Activated CD8-positive, alpha-beta memory T cell treated with anti-CD3 and anti-CD28 coated beads, Interleukin-2, amount 10 ng/mL, durations not matched to agents 7 days and 5 days (primary cell): ENCODE measurements around the gene POU2F1. TPM values are rescaled to one million over a fixed set of nuclear protein-coding genes. Genes with fewer than 3 reads are reported as not detected.

Experiments used
- ATAC-seq: fragments of 150-1000 bp; cut with Tn5 transposase; one replicate; pipeline ENCODE4 v1.10.0; 2021; ENCODE audit warnings: moderate library complexity
- CTCF ChIA-PET: fragments of 350-600 bp; sonication (Branson Sonifier 250); formaldehyde crosslinking; loops from one replicate; lab custom pipeline; 2021; ENCODE audit warnings: antibody characterized with exemption; lab: Charles Lee
- DNase-seq: peaks from one replicate; pipeline ENCODE4 v3.0.0-alpha.2; 2020
- H3K27ac Mint-ChIP-seq: one replicate; pipeline ENCODE4 v1.8.0; 2021; ENCODE audit warnings: mild to moderate bottlenecking, mixed read lengths
- H3K27me3 Mint-ChIP-seq: one replicate; pipeline ENCODE4 v1.8.0; 2021; ENCODE audit warnings: mixed read lengths
- H3K36me3 Mint-ChIP-seq: one replicate; pipeline ENCODE4 v1.8.0; 2021; ENCODE audit warnings: mild to moderate bottlenecking, mixed read lengths
- H3K4me1 Mint-ChIP-seq: one replicate; pipeline ENCODE4 v1.8.0; 2021; ENCODE audit warnings: mixed read lengths
- H3K4me3 Mint-ChIP-seq: one replicate; pipeline ENCODE4 v1.8.0; 2021; ENCODE audit warnings: mild to moderate bottlenecking, moderate library complexity, mixed read lengths
- H3K9me3 Mint-ChIP-seq: one replicate; pipeline ENCODE4 v1.8.0; 2022; ENCODE audit warnings: low read depth, mixed read lengths
- total RNA-seq, 2 experiments: library from RNA; stranded (reverse); gene quantifications; one replicate each; pipeline ENCODE4 v1.2.3, GENCODE V29; 2021

POU2F1 gene
- total RNA-seq, 2 experiments from 2014 or later: 20.7 to 24.6 TPM

- Mint-ChIP-seq H3K36me3 (peaks cover 14% of the 10 kb centered on the region), H3K4me1 (peaks cover 7% of the 10 kb centered on the region), H3K27me3 (no peaks in the 10 kb centered on the region), H3K4me3 (no peak overlapping the region), H3K27ac (no peak overlapping the region), H3K9me3 (no peaks in the 10 kb centered on the region)
- ATAC-seq (no peak), DNase-seq (no peak)
- CTCF ChIA-PET: no interaction called here
These were observed 198.6 kb downstream of the POU2F1 start for GRCh38 chr1:167419245-167419644.

DNA sequence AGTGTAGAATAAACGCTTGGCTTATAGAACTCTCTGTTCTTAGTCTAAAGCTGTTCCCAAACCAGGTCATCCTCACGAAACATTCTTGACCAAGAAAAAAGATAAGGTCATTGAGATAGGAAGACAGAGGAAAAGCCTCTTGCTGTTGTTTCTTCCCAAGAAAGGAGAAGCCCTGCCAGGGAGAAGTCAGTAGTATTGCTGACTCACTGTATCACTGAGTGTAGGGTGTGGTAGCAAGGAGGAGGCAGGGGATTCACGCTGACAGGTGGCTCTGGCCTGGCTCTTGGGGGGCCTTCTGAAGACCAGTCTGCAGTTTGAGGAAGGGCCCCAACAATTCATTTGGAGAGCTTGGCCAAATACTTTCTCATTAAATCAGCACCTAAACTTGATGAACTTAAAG is 199.8 kb downstream of the POU2F1 start:
- CTCF ChIA-PET: interaction anchor here (0.7 to 1.8 kb wide), 3 partner anchors 19 to 531 kb away, joined by 3 to 8 read pairs (median 4); no protein-coding TSS in a partner anchor
- Mint-ChIP-seq H3K9me3 (no peaks in the 10 kb centered on the region), H3K27me3 (no peaks in the 10 kb centered on the region), H3K27ac (no peak overlapping the region), H3K36me3 (peaks cover 10% of the 10 kb centered on the region), H3K4me1 (peaks cover 7% of the 10 kb centered on the region), H3K4me3 (no peak overlapping the region)
- DNase-seq (no peak), ATAC-seq (no peak)

DNA sequence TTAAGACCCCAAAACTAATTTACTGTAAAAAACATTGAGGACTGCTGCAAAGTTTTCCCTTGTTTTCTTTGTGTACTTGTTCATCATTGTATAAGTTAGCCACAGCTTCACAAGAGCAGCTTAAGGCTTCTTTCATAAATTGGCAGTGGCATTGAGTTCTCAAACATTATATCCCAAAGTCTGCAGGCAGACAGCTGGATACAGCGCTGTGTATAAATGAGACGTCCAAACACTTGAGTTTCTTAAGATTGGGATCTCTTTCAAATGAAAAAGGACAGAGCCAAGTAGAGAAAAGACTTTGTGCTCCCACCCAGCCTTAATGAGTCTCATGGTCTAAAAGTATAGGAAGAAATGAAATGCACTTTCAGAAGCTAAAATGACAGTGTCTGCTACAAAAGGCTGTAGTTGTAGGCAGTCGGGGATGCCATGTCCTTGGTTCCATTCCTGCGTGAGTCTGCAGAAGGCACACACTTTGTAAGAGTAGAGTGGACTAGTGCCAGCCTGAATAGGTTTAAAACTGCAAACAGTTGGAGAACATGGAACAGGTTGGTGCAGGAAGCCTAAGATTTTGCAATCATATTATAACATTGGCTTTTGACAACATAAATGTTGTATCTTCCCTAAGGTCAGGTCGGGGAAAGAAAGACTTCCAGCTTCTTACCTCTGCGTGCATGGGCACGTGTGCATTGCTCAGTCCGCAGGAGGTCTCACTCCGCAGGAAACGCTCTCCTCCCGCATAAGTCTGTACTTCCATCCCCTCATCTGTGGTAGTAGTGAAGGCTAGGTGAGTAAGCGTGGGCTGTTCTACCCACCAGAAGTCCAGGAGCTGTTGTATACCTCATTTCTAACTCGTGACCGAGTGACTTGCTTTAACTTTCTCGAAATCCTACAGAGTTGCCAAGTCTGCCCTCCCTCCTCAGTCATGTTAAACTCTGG is 203.3 kb downstream of the POU2F1 start:
- DNase-seq: no peak
- H3K4me3 Mint-ChIP-seq: no peak overlapping the region
- no peak overlapping the region for H3K27ac Mint-ChIP-seq
- peaks cover 10% of the 10 kb centered on the region for H3K4me1 Mint-ChIP-seq
- CTCF ChIA-PET: interaction anchor here (0.7 to 1.4 kb wide), 4 partner anchors 23 to 156 kb away, joined by 3 read pairs; no protein-coding TSS in a partner anchor
- peaks cover 8% of the 10 kb centered on the region for H3K36me3 Mint-ChIP-seq
- H3K27me3 Mint-ChIP-seq: no peaks in the 10 kb centered on the region
- no peak for ATAC-seq
- H3K9me3 Mint-ChIP-seq: no peaks in the 10 kb centered on the region

- ATAC-seq (no peak), DNase-seq (no peak)
- CTCF ChIA-PET: interaction anchor here (1.1 to 1.6 kb wide), 5 partner anchors 16 to 157 kb away, joined by 3 to 5 read pairs (median 3); no protein-coding TSS in a partner anchor
- H3K4me1 Mint-ChIP-seq: peaks cover 22% of the 10 kb centered on the region
- no peaks in the 10 kb centered on the region for H3K27me3 Mint-ChIP-seq
- H3K36me3 Mint-ChIP-seq: peaks cover 10% of the 10 kb centered on the region
- H3K9me3 Mint-ChIP-seq: no peaks in the 10 kb centered on the region
- no peak overlapping the region for H3K27ac Mint-ChIP-seq
- no peak overlapping the region for H3K4me3 Mint-ChIP-seq
These were observed 204.8 kb downstream of the POU2F1 start for GRCh38 chr1:167425482-167425881.

- CTCF ChIA-PET: interaction anchor here (1.3 to 1.6 kb wide), 3 partner anchors 14 to 158 kb away, joined by 3 to 5 read pairs (median 3); no protein-coding TSS in a partner anchor
- Mint-ChIP-seq H3K9me3 (no peaks in the 10 kb centered on the region), H3K27me3 (no peaks in the 10 kb centered on the region), H3K27ac (no peak overlapping the region), H3K4me3 (no peak overlapping the region), H3K36me3 (peaks cover 16% of the 10 kb centered on the region), H3K4me1 (peaks cover 28% of the 10 kb centered on the region)
- DNase-seq (no peak), ATAC-seq (no peak)
These were observed 206.0 kb downstream of the POU2F1 start for GRCh38 chr1:167426716-167427115.

DNA sequence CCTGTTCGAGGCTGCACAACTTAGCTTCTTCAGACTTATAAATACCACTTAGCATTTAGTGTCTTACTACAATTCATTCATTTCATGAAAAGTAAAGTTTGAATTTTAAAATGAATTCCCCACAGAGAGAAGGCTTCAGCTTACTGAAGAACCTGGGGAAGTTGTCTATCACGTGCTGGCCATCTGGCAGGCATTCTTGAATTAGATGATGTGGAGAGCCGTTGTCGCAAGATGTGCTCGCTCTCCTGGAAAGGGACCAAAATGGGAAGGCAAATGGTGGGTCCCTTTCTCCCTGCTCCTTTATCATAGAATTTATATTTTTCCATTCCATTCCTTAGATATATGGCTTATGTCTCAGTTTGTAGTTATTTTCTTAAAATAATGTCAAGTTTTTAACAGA is 207.2 kb downstream of the POU2F1 start:
- ATAC-seq (no peak), DNase-seq (no peak)
- Mint-ChIP-seq H3K4me1 (peaks cover 28% of the 10 kb centered on the region), H3K9me3 (no peaks in the 10 kb centered on the region), H3K36me3 (peaks cover 20% of the 10 kb centered on the region), H3K27ac (peak overlapping the region; percentile 72), H3K4me3 (no peak overlapping the region), H3K27me3 (no peaks in the 10 kb centered on the region)
- CTCF ChIA-PET: interaction anchor here (0.8 to 2.5 kb wide), 7 partner anchors 10 to 160 kb away, joined by 3 to 13 read pairs (median 3); partner anchors contain the start of gene CD247

DNA sequence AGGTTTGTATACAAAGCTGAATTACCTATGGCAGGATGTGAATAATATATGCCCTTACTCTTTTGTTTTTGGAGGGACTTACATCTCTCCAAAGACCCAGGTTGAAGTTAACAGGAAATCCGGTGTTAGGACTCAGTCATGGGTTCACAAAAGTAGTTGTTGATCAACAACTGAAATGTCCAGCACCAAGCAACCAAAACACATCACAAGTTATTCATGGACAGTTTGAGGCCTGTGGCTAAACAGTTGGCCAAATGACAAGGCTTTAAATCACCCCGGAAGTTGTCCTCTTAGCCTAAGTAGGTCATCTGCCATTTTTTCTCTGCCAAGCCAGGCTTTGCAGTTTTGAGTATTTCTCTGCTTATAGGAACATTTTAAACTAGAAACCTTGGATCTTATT is 207.7 kb downstream of the POU2F1 start:
- no peak overlapping the region for H3K4me3 Mint-ChIP-seq
- H3K27ac Mint-ChIP-seq: peak overlapping the region; percentile 72
- no peaks in the 10 kb centered on the region for H3K9me3 Mint-ChIP-seq
- H3K4me1 Mint-ChIP-seq: peaks cover 28% of the 10 kb centered on the region
- no peak for ATAC-seq
- no peaks in the 10 kb centered on the region for H3K27me3 Mint-ChIP-seq
- DNase-seq: no peak
- CTCF ChIA-PET: interaction anchor here (1.1 to 2.5 kb wide), 6 partner anchors 12 to 105 kb away, joined by 3 to 13 read pairs (median 3); partner anchors contain the start of gene CD247
- H3K36me3 Mint-ChIP-seq: peaks cover 24% of the 10 kb centered on the region

DNA sequence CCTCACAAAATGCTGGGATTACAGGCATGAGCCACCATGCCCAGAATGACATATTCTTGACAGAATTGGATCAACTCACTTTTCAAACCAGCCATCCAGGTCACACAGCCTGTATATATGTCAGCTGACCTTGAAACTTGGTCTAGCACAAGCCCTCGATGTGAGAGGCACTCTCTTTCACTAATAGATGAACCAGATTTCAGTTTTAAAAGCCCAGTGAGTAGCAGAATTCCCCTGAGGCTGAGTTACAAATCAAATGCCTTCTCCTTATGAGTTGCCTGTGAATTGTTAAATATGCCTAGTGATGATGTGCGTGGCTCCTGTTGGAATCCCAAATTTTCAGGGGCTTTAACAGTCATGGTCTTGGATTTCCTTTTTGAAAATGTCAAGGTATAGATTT is 208.9 kb downstream of the POU2F1 start:
- CTCF ChIA-PET: interaction anchor here (1.1 to 2.5 kb wide), 3 partner anchors 10 to 104 kb away, joined by 3 to 13 read pairs (median 3); no protein-coding TSS in a partner anchor
- Mint-ChIP-seq H3K4me1 (peaks cover 31% of the 10 kb centered on the region), H3K9me3 (no peaks in the 10 kb centered on the region), H3K4me3 (no peak overlapping the region), H3K36me3 (peaks cover 30% of the 10 kb centered on the region), H3K27ac (peak overlapping the region; percentile 28), H3K27me3 (no peaks in the 10 kb centered on the region)
- ATAC-seq: no peak
- DNase-seq: no peak

GRCh38 chr1:167430134-167430848 is 209.6 kb downstream of the POU2F1 start:
- Mint-ChIP-seq H3K9me3 (no peaks in the 10 kb centered on the region), H3K27me3 (no peaks in the 10 kb centered on the region), H3K36me3 (peaks cover 30% of the 10 kb centered on the region), H3K4me3 (no peak overlapping the region), H3K27ac (peak overlapping the region; percentile 28), H3K4me1 (peaks cover 31% of the 10 kb centered on the region)
- ATAC-seq (no peak), DNase-seq (no peak)
- CTCF ChIA-PET: no interaction called here

GRCh38 chr1:167430849-167431242 is 210.2 kb downstream of the POU2F1 start:
- H3K4me3 Mint-ChIP-seq: no peak overlapping the region
- H3K4me1 Mint-ChIP-seq: peaks cover 33% of the 10 kb centered on the region
- H3K27me3 Mint-ChIP-seq: no peaks in the 10 kb centered on the region
- DNase-seq: no peak
- H3K27ac Mint-ChIP-seq: peak overlapping the region; percentile 74
- CTCF ChIA-PET: interaction anchor here (0.8 kb wide), 1 partner anchor 13 kb away, joined by 4 read pairs; no protein-coding TSS in a partner anchor
- no peak for ATAC-seq
- H3K36me3 Mint-ChIP-seq: peaks cover 31% of the 10 kb centered on the region
- no peaks in the 10 kb centered on the region for H3K9me3 Mint-ChIP-seq

GRCh38 chr1:167431261-167431908 is 210.7 kb downstream of the POU2F1 start:
- CTCF ChIA-PET: interaction anchor here (0.8 to 1.4 kb wide), 3 partner anchors 13 to 103 kb away, joined by 3 to 4 read pairs (median 3); no protein-coding TSS in a partner anchor
- H3K4me1 Mint-ChIP-seq: peaks cover 38% of the 10 kb centered on the region
- DNase-seq (no peak), ATAC-seq (no peak)
- H3K4me3 Mint-ChIP-seq: no peak overlapping the region
- H3K9me3 Mint-ChIP-seq: no peaks in the 10 kb centered on the region
- H3K27ac Mint-ChIP-seq: peak overlapping the region; percentile 74
- peaks cover 36% of the 10 kb centered on the region for H3K36me3 Mint-ChIP-seq
- H3K27me3 Mint-ChIP-seq: no peaks in the 10 kb centered on the region

DNA sequence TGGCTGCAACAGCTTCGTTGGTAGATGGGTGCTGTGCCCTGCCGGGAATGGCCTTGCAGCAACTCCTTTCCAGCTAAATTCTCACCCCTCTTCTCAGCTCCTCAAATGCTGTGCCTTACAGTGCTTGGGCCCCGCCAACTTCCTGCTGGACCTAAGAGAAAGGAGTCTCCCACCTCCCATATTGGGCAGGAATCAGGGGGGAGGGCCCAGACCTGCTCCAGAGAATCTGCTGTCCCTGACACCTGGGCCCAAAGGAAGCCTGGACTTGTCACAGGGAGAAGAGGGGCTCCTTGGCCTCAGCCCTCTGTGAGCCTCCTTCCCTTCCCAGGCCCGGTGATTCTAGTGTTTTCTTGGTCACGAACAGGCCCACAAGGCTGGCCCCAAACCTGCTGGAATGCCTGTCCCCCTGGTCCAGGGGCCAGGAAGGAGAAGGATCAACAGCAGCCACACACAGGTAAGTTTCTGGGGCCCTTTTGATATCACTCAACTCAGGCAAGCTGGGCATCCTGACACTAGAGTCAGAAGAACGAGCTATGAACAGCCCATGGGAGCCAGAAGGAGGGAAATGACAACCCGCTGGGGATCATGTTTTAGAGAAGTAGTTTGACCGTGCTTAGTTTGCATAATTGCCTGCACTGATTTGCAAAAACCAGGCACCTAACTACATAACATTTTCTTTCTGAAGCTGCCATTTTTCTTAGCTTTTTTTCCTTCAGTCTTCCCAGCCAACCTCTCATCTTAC is 211.4 kb downstream of the POU2F1 start:
- Mint-ChIP-seq H3K4me1 (peaks cover 45% of the 10 kb centered on the region), H3K36me3 (peaks cover 43% of the 10 kb centered on the region), H3K27ac (no peak overlapping the region), H3K4me3 (no peak overlapping the region), H3K9me3 (no peaks in the 10 kb centered on the region), H3K27me3 (no peaks in the 10 kb centered on the region)
- DNase-seq (no peak), ATAC-seq (no peak)
- CTCF ChIA-PET: interaction anchor here (1.0 to 3.0 kb wide), 4 partner anchors 12 to 108 kb away, joined by 3 to 10 read pairs (median 3); no protein-coding TSS in a partner anchor
